ENCODE measurements around the gene CENPT. TPM values are rescaled to one million over a fixed set of nuclear protein-coding genes. Genes with fewer than 3 reads are reported as not detected.

The CENPT gene
- total and polyA plus RNA-seq, 2 donors (not counting 3 experiments of a cell fraction or from before 2014, with no cell fraction given), result 60.3 to 61.3 TPM

DNA sequence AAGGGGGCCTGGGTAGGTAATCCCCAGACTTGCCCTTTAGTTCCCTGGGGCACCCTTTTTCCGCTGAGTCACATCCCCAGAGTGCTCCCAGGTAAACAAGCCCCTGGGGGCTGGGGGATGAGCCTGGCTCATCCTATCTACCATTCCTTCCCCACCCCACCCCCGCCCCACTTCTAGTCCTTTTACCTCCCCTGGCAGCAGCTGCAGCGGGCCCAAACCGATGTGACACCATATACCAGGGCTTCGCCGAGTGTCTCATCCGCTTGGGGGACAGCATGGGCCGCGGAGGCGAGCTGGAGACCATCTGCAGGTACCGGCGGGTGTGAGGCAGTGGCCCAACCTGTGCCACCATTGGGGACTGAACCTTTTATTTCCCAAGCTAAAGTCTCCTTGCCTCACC lies 38.1 kb upstream of the CENPT start:
- Histone ChIP-seq H3K9me3 (replicated peaks; ENCODE audit: control insufficient read depth, insufficient read depth, low read length) (no peaks in the 10 kb centered on the region), H3K4me1 (ENCODE audit: control insufficient read depth, extremely low read depth, insufficient read depth, low read length) (no peaks in the 10 kb centered on the region), H4K20me1 (replicated peaks; ENCODE audit: control insufficient read depth, extremely low read depth, insufficient read depth, low read length) (no peaks in the 10 kb centered on the region), H3K27me3 (ENCODE audit: control insufficient read depth in 2 of 2, insufficient read depth in 2 of 2, low read length in 2 of 2) (no peaks in the 10 kb centered on the region), H3K27ac (ENCODE audit: insufficient read depth, low read depth, low read length) (no peak overlapping the region), H3K9ac (replicated peaks; ENCODE audit: extremely low read depth, insufficient read depth, low read length) (no peak overlapping the region), H3K9me1 (replicated peaks; ENCODE audit: control insufficient read depth, extremely low read depth, insufficient read depth, low read length) (no peaks in the 10 kb centered on the region), H3K79me2 (ENCODE audit: control insufficient read depth, insufficient read depth, low read length) (no peaks in the 10 kb centered on the region), H3K4me2 (ENCODE audit: insufficient read depth, low read length) (no peak overlapping the region), H3K4me3 (replicated peaks in 1 of 3; ENCODE audit: insufficient read depth in 1 of 3, low read depth in 1 of 3, low read length in 3 of 3) (no peak overlapping the region), H2AFZ (ENCODE audit: low read depth, low read length) (no peak overlapping the region), H3K36me3 (ENCODE audit: control insufficient read depth in 2 of 2, extremely low read depth in 1 of 2, insufficient read depth in 2 of 2, low read length in 2 of 2) (peaks cover 3 to 53% of the 10 kb centered on the region in 2 experiments)
- no TSS peak for BruUV-seq (replicated peaks)
- ChIA-PET CTCF (interaction anchor here (0.6 to 5.4 kb wide), 4 partner anchors 41 to 155 kb away, joined by 4 to 106 read pairs (median 24); partner anchors contain the start of genes CTRL and PSMB10), POLR2A (no interaction called here)
- TF ChIP-seq JUN (IDR thresholded peaks at IDR 0.05; ENCODE audit: borderline replicate concordance, insufficient read depth, insufficient read length, low read depth) (no peak), MYC (IDR thresholded peaks at IDR 0.05; ENCODE audit: low read depth, low read length) (no peak), GATA2 (IDR thresholded peaks at IDR 0.05; ENCODE audit: insufficient read depth, insufficient read length, low read depth, low read length) (no peak), CTCF (IDR thresholded peaks at IDR 0.05; ENCODE audit: extremely low read depth in 1 of 2, insufficient read depth in 1 of 2, low read depth in 1 of 2, low read length in 2 of 2) (no peak), POLR2A (IDR thresholded peaks at IDR 0.05; ENCODE audit: low read depth, low read length) (no peak), EZH2 (IDR thresholded peaks at IDR 0.05; ENCODE audit: borderline replicate concordance, low read depth, low read length, severe bottlenecking) (no peak), FOS (IDR thresholded peaks at IDR 0.05; ENCODE audit: borderline replicate concordance, insufficient read depth, low read length) (no peak), MAX (IDR thresholded peaks at IDR 0.05; ENCODE audit: insufficient read depth, insufficient read length) (no peak), POLR2AphosphoS5 (IDR thresholded peaks at IDR 0.05; ENCODE audit: insufficient read depth, low read depth, low read length) (no peak)
- intact Hi-C loops (cut with micrococcal nuclease) (no loop called here), dilution Hi-C loops (cut with MboI; ENCODE audit: extremely low pct_ligation_motif_present, low sequenced_read_pairs) (no loop called here)
- FAIRE-seq (no peak), DNase-seq (ENCODE audit: low read depth, low spot score) (no peak)
